GM12878 (cell line): ENCODE measurements around the gene USP25. TPM values are rescaled to one million over a fixed set of nuclear protein-coding genes. Genes with fewer than 3 reads are reported as not detected.

Experiments
- ATAC-seq: fragments of 200-7000 bp; cut with Tn5 transposase; 3 replicates; pipeline ENCODE4 v1.9.1; 2020; ENCODE audit warnings: mild to moderate bottlenecking, moderate library complexity
- BruUV-seq: library from RNA; stranded (reverse); fragments of 400-500 nt; replicated peaks from 2 replicates; lab custom pipeline; 2021; lab: Mats Ljungman, UMichigan
- CTCF ChIA-PET: fragments of 300-600 bp; sonication (Branson Sonifier 250); formaldehyde crosslinking; extraction: SDS; loops from one replicate; lab custom pipeline; 2021; ENCODE audit warnings: inconsistent platforms; lab: Yijun Ruan, JAX
- POLR2A ChIA-PET: fragments of 350-600 bp; formaldehyde crosslinking; extraction: SDS; loops from one replicate; lab custom pipeline; 2021; ENCODE audit warnings: inconsistent platforms; lab: Charles Lee
- RAD21 ChIA-PET: fragments of 300-600 bp; sonication (Branson Sonifier 250); formaldehyde crosslinking; loops from one replicate; lab custom pipeline; 2023; ENCODE audit warnings: antibody characterized with exemption; ENCODE audit not compliant: unreplicated experiment; lab: Charles Lee
- SMC1A ChIA-PET: fragments of 300-600 bp; sonication (Branson Sonifier 250); formaldehyde crosslinking; loops from one replicate; lab custom pipeline; 2023; ENCODE audit not compliant: unreplicated experiment, uncharacterized antibody; lab: Charles Lee
- DNase-seq: peaks from one replicate; pipeline ENCODE4 v3.0.0-alpha.2; 2011; ENCODE audit warnings: low read depth, low spot score
- FAIRE-seq: peaks from 3 replicates; lab custom pipeline; 2011; peaks lifted over from hg19 to GRCh38; lab: Jason Lieb, UNC
- H2AFZ ChIP-seq: 2 replicates; pipeline ENCODE4 v1.6.0; 2011; ENCODE audit warnings: low read depth, low read length, control low read depth; ENCODE audit not compliant: control insufficient read depth
- H3K27ac ChIP-seq: 2 replicates; pipeline ENCODE4 v1.5.1; 2011; ENCODE audit warnings: control low read depth; ENCODE audit not compliant: control insufficient read depth, insufficient read depth
- H3K27me3 ChIP-seq, 2 experiments: replicated peaks in 1 of 2; 2 replicates each; pipeline versions ENCODE4 v1.6.0 to v1.6.1; 2011; ENCODE audit warnings: low read length in 1 of 2; ENCODE audit not compliant: control insufficient read depth in 2 of 2, insufficient read depth in 2 of 2
- H3K36me3 ChIP-seq, 2 experiments: 2 replicates each; pipeline ENCODE4 v1.5.1; 2011; ENCODE audit warnings: low read length in 1 of 2; ENCODE audit not compliant: control insufficient read depth in 2 of 2, insufficient read depth in 2 of 2
- H3K4me1 ChIP-seq: 2 replicates; pipeline ENCODE4 v1.6.1; 2011; ENCODE audit warnings: mild to moderate bottlenecking, low read length, moderate library complexity, mixed read lengths; ENCODE audit not compliant: control insufficient read depth, insufficient read depth
- H3K4me2 ChIP-seq: 2 replicates; pipeline ENCODE4 v1.6.0; 2011; ENCODE audit warnings: control low read depth; ENCODE audit not compliant: control insufficient read depth, insufficient read depth
- H3K4me3 ChIP-seq: fragments of 200-600 bp; sonication (generic); 2 replicates; pipeline ENCODE4 v1.5.1; 2016
- H3K79me2 ChIP-seq: 2 replicates; pipeline ENCODE4 v1.6.0; 2011; ENCODE audit warnings: low read length; ENCODE audit not compliant: control insufficient read depth, insufficient read depth
- H3K9ac ChIP-seq: 2 replicates; pipeline ENCODE4 v1.8.0; 2011; ENCODE audit warnings: low read length, control low read depth, mixed read lengths; ENCODE audit not compliant: control insufficient read depth, insufficient read depth
- H3K9me3 ChIP-seq: replicated peaks from 3 replicates; pipeline ENCODE4 v1.5.1; 2011; ENCODE audit warnings: mild to moderate bottlenecking, low read length; ENCODE audit not compliant: control insufficient read depth, insufficient read depth
- H4K20me1 ChIP-seq: 2 replicates; pipeline ENCODE4 v1.6.0; 2011; ENCODE audit not compliant: control insufficient read depth, insufficient read depth
- HDGF ChIP-seq: fragments of 450-650 bp; IDR thresholded peaks from 2 replicates; pipeline ENCODE4 v1.6.1; 2016; ENCODE audit warnings: antibody characterized with exemption
- NBN ChIP-seq: fragments of 450-650 bp; IDR thresholded peaks from 2 replicates; pipeline ENCODE4 v1.6.1; 2016
- PAX5 ChIP-seq: IDR thresholded peaks from 2 replicates; pipeline ENCODE4 v1.6.1; 2011; ENCODE audit warnings: low read depth, low read length, borderline replicate concordance
- SMAD5 ChIP-seq: IDR thresholded peaks from 2 replicates; pipeline ENCODE4 v1.6.1; 2016; ENCODE audit warnings: antibody characterized with exemption, low read depth
- TAF1 ChIP-seq: IDR thresholded peaks from 2 replicates; pipeline ENCODE4 v1.6.1; 2011; ENCODE audit warnings: mild to moderate bottlenecking, low read depth, low read length, borderline replicate concordance
- TARDBP ChIP-seq: IDR thresholded peaks from 2 replicates; pipeline ENCODE4 v1.6.1; 2016; ENCODE audit warnings: borderline replicate concordance
- WGBS: methylation state at CpG from one replicate; pipeline ENCODE4 v1.1.6; 2016; ENCODE audit warnings: low lambda C conversion rate; ENCODE audit not compliant: insufficient replicate concordance, insufficient coverage; ENCODE audit errors: missing lambda C conversion rate; 5-methylcytosine and 5-hydroxymethylcytosine counted together
- in situ Hi-C: fragments of 300-500 bp; cut with MboI; formaldehyde crosslinking; loops from 9 replicates; pipeline ENCODE4 v1.14.3; 2018; ENCODE audit warnings: mixed read lengths
- intact Hi-C: fragments of 100-400 bp; cut with micrococcal nuclease; formaldehyde crosslinking; loops from one replicate; pipeline ENCODE4 v1.14.2; 2022; ENCODE audit not compliant: unreplicated experiment
- polyA plus RNA-seq, 11 experiments: library from polyadenylated mRNA; depleted of rRNA in 4 of 11; unstranded in 6 of 11; stranded (reverse) in 5 of 11; fragments of >200 nt; fragmentation: Nextera tagmentation in 4 of 11; fragmentation: Illumina TruSeq in 1 of 11; extraction: Ambion mirVana in 4 of 11; extraction: Trizol in 1 of 11; gene quantifications; 1 replicate in 1 of 11; 2 replicates in 10 of 11; pipeline versions ENCODE4 v1.2.1 to v1.2.3, GENCODE V29; 2011 to 2016; ENCODE audit warnings: inconsistent platforms in 2 of 11, missing spikeins in 2 of 11, low read depth in 1 of 11
- total RNA-seq, 4 experiments: library from RNA; depleted of rRNA in 3 of 4; stranded (reverse); fragments of >200 nt in 3 of 4; fragmentation: Illumina TruSeq in 1 of 4; extraction: Trizol in 1 of 4; gene quantifications; 2 replicates each; pipeline versions ENCODE4 v1.2.1 to v1.2.3, GENCODE V29; 2013 to 2021
- TF ChIP-seq, protein P1 (sequence below): fragments of 450-650 bp; conservative IDR thresholded peaks from 2 replicates; pipeline ENCODE4 v1.6.1; 2017; ENCODE audit warnings: mild to moderate bottlenecking, moderate library complexity

The USP25 gene
- total and polyA plus RNA-seq, 10 of the 15 experiments (the other 5 are each of a cell fraction or from before 2014, with no cell fraction given) = 1.5 to 31.3 (median 23.4) TPM

- RAD21 ChIA-PET = no interaction called here
- DNase-seq (no peak), FAIRE-seq (no peak), ATAC-seq (no peak)
- no peak overlapping the region for H3K27ac ChIP-seq
- in situ Hi-C loops = no loop called here
- H2AFZ ChIP-seq = no peak overlapping the region
- no TSS peak for BruUV-seq
- intact Hi-C loops = loop anchor here (5.0 to 10.0 kb wide), 3 partner anchors 93 to 341 kb away; no protein-coding TSS in a partner anchor
- no peaks in the 10 kb centered on the region for H3K27me3 ChIP-seq
- POLR2A ChIA-PET = no interaction called here
- H4K20me1 ChIP-seq = no peaks in the 10 kb centered on the region
- H3K9ac ChIP-seq = no peak overlapping the region
- TF ChIP-seq HDGF (no peak), PAX5 (no peak), SMAD5 (no peak), TAF1 (no peak), TARDBP (no peak), NBN (no peak)
- TF ChIP-seq, protein P1, sequence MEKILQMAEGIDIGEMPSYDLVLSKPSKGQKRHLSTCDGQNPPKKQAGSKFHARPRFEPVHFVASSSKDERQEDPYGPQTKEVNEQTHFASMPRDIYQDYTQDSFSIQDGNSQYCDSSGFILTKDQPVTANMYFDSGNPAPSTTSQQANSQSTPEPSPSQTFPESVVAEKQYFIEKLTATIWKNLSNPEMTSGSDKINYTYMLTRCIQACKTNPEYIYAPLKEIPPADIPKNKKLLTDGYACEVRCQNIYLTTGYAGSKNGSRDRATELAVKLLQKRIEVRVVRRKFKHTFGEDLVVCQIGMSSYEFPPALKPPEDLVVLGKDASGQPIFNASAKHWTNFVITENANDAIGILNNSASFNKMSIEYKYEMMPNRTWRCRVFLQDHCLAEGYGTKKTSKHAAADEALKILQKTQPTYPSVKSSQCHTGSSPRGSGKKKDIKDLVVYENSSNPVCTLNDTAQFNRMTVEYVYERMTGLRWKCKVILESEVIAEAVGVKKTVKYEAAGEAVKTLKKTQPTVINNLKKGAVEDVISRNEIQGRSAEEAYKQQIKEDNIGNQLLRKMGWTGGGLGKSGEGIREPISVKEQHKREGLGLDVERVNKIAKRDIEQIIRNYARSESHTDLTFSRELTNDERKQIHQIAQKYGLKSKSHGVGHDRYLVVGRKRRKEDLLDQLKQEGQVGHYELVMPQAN = no peak
- SMC1A ChIA-PET = interaction anchor here (0.6 to 0.9 kb wide), 2 partner anchors 23 to 917 kb away, joined by 3 read pairs; no protein-coding TSS in a partner anchor
- H3K4me1 ChIP-seq = no peaks in the 10 kb centered on the region
- H3K4me2 ChIP-seq = no peak overlapping the region
- CTCF ChIA-PET = interaction anchor here (0.6 to 1.7 kb wide), 4 partner anchors 62 to 1566 kb away, joined by 3 to 10 read pairs (median 4); no protein-coding TSS in a partner anchor
- no peaks in the 10 kb centered on the region for H3K79me2 ChIP-seq
- 49% methylated on average over 2 of the region's 2 CpGs for WGBS
- H3K9me3 ChIP-seq = no peaks in the 10 kb centered on the region
- peaks cover 2 to 3% of the 10 kb centered on the region in 2 experiments; a peak in 2 of 4 replicates for H3K36me3 ChIP-seq
- no peak overlapping the region for H3K4me3 ChIP-seq
Observed at GRCh38 chr21:15825700-15826099, 95.9 kb downstream of the USP25 start.
